Ramos (cell line): Measurements from ENCODE around the gene ASIC3.

ENCODE experiments used
- in situ Hi-C: fragments of 300-500 bp; cut with MboI; formaldehyde crosslinking; loops from one replicate; pipeline ENCODE4 v1.14.3; 2022; ENCODE audit warnings: low sequenced_read_pairs; ENCODE audit not compliant: unreplicated experiment

The ASIC3 gene

DNA sequence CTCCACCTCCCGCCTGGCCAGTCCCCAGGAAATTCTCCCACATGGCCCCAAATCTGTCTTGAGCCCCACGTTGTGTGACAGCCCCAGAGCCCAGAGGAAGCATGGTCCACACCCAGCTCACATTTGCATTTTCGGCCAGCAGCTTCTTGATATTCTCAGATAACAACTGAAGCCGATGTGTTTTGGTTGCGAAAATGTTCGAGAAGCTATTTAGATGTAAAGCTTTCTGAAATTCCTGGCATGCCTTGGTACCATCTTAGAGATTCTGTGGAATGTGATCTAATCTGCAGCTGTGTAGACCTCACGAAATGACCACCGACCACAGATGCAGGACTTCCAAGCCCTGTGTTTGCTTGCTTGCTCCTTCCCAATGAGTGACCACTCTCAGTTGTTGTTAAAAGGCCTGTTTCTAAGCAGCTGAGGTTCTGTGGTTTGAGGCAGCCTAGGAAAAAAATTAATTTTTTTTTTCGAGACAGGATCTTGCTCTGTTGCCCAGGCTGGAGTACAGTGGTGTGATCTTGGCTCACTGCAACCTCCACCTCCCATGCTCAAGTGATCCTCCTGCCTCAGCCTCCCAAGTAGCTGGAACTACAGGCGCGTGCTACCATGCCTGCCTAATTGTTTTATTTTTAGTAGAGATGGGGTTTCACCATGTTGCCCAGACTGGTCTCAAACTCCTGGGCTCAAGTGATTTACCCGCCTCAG lies 19.9 kb downstream of the ASIC3 start:
- in situ Hi-C loops = no loop called here

DNA sequence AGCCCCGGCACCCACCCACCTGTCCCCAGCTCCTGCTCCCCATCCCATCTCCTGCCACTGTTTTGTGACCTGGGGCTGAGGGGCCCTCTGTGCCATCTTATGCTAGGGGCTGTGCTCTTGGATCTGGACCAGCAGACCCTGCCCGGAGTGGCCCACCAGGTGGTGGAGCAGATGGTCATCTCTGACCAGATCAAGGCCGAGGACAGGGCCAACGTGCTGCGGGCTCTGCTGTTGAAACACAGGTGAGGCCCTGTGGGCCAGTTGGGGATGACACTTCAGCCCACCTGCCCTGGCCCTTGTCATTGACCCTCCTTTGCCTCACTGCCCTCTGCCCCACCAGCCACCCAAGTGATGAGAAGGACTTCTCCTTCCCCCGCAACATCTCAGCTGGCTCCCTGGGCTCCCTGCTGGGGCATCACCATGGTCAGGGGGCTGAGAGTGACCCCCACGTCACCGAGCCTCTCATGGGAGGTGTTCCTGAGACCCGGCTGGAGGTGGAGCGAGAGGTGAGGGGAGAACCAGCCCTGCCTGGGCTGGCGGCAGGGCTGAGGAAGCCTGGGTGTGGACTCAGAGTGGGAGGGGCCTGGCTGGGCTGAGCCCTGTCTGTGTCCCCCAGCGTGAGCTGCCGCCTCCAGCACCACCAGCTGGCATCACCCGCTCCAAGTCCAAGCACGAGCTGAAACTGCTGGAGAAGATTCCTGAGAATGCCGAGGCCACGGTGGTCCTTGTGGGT lies 21.7 kb downstream of the ASIC3 start:
- in situ Hi-C loops = no loop called here

DNA sequence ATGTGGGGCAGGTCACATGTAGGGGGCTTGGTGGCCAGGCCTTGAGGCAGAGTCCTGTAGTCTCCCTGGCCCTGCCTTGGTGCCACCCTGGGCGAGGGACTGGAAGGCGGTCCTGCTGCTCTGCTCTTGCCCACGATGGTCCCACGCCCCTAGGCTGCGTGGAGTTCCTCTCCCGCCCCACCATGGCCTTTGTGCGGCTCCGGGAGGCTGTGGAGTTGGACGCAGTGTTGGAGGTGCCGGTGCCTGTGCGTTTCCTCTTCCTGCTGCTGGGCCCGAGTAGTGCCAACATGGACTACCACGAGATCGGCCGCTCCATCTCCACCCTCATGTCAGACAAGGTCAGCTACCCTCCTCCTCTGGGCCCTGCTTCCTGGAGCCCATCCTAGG lies 22.2 kb downstream of the ASIC3 start:
- in situ Hi-C loops = no loop called here

DNA sequence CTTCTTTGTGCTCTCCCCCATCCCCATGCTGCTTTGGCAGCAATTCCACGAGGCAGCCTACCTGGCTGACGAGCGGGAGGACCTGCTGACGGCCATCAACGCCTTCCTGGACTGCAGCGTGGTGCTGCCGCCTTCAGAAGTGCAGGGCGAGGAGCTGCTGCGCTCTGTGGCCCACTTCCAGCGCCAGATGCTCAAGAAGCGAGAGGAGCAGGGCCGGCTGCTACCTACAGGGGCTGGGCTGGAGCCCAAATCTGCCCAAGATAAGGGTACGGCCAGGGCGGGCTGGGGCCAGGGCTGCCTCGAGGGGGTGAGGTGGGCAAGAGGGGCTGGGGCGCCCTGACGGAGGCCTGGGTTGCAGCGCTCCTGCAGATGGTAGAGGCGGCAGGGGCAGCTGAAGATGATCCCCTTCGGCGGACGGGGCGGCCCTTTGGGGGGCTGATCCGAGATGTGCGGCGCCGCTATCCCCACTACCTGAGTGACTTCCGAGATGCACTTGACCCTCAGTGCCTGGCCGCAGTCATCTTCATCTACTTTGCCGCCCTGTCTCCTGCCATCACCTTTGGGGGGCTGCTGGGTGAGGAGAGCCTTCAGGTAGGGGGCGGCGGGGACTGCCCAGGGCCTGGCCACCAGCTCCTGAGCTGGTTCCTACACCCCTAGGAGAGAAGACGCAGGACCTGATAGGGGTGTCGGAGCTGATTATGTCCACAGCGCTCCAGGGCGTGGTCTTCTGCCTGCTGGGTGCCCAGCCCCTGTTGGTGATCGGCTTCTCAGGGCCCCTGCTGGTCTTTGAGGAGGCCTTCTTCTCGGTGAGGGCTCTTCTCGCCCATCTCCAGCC lies 22.9 kb downstream of the ASIC3 start:
- in situ Hi-C loops = no loop called here

DNA sequence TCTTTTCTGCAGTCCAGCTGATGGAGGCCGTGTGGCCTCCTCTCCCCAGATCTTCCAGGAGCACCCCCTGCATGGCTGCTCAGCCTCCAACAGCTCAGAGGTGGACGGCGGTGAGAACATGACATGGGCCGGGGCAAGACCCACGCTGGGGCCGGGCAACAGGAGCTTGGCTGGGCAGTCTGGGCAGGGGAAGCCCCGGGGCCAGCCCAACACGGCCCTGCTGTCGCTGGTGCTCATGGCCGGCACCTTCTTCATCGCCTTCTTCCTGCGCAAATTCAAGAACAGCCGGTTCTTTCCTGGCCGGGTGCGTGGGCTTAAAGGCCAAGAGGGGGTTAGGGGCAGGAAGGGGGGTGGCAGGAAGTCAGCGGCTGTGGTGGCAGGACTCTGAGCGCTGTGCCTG lies 25.7 kb downstream of the ASIC3 start:
- in situ Hi-C loops = no loop called here

DNA sequence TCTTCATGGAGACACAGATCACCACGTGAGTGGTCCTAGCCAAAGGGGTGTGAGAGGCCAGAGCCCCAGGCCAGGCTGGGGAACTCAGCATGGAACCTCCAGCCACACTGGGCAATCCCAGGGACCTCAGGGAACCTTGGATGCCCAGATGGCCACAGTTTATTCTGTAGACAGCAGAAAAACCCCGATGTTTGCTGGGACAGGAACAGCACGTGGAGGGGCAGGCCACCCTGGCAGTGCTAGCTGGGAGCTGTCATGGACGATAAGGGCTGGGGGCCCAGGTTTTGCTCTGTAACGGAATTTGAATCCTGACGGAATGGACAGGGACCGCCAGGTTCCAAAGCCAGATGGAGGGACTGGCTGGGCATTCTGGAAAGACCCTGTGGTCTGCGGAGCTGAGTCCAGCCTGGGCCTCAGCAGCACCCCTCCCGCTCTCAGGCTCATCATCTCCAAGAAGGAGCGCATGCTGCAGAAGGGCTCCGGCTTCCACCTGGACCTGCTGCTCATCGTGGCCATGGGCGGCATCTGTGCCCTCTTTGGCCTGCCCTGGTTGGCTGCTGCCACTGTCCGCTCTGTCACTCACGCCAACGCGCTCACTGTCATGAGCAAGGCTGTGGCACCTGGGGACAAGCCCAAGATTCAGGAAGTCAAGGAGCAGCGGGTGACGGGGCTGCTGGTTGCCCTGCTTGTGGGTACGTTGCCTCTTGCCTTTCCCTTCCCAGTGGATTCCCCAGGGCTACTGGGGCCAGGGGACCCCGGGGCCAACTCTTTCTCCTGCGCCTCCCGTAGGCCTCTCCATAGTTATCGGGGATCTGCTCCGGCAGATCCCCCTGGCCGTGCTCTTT lies 26.7 kb downstream of the ASIC3 start:
- in situ Hi-C loops = no loop called here

DNA sequence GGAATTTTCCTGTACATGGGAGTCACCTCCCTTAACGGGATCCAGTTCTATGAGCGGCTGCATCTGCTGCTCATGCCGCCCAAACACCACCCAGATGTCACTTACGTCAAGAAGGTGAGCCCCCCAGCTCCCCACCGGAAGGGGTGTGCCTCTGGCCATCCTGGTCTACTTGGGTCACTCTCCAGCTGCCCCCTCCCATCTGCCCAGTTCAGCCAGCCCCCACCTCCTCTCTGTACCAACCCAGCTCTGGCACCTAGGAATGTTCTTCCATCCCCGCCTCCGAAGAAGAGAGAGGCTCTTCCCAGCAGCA lies 27.3 kb downstream of the ASIC3 start:
- in situ Hi-C loops = no loop called here

DNA sequence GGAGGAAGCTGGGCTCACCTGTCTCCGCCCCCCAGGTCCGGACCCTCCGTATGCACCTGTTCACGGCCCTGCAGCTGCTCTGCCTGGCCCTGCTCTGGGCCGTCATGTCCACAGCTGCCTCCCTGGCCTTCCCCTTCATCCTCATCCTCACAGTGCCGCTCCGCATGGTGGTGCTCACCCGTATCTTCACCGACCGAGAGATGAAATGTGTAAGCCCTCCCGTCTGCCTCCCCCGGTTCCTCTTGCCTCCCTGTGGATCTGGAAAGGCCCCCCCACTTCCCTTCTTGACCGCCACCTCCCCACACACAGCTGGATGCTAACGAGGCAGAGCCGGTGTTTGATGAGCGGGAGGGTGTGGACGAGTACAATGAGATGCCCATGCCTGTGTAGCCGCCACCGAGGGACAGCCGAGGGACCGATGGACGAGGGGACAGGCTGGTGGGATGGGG lies 27.7 kb downstream of the ASIC3 start:
- in situ Hi-C loops = no loop called here

DNA sequence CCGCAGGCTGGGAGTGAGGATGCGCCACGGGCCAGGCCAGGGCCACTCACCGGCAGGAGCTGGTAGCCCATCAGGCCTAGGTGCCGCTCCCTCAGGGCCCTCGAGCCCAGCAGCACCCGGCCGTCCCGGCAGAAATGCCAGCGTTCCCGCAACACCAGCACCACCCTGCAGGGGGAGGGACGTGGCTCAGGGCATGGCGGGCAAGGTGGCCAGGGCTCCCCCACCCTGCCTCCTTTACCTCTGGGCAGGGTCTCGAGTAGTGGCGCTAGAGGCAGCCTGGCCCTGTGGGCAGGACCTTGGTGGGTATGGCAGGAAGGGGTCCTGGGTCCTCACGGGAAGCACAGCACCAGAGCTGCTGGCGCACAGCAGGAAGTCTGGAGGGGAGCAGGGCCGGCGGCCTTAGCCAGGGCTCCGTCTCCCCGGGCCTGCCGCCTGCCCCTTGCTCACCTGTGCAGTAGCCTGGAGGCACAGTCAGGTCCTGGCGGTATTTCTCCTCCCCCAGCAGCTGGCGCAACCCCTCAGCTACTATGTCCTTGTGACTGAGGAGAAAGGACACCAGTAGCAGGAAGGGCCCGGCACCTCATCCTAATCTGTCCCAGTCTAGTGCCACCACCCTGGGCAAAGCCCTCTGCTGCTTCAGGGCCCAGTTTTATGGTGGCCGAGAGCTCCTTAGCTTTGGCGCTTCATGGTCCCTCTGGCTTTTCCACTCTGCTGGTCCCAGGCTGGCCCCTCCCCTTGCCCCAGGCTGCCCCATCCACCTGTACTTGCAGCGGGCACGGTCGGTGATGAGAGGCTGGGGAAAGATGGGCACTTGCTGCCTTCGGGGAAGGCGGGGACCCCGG lies 28.8 kb downstream of the ASIC3 start:
- in situ Hi-C loops = no loop called here

DNA sequence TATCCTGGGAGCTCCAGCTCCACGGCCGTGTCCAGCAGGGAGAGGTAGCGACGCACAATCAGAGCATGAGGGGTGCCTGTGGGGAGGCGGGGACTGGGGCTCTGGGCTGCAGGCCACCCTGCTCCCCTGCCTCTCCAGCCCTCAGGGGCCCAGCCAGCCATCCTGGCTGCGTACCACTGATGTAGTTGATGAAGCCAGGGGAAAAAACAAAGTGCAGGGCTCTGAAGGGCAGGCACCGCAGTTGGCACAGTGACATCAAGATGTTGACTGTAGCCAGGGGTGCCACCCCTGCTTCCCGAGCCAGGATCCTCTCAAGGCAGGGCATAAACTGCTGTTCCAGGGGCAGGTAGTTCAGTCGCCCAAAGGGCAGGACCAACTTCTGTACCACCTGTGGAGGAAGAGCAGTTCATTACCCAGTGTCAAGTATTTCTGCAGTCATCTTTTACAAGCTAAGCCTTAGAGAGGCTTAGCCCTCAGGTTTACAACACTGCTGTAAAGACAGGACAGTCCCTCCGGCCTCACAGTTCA lies 29.4 kb downstream of the ASIC3 start:
- in situ Hi-C loops = no loop called here

DNA sequence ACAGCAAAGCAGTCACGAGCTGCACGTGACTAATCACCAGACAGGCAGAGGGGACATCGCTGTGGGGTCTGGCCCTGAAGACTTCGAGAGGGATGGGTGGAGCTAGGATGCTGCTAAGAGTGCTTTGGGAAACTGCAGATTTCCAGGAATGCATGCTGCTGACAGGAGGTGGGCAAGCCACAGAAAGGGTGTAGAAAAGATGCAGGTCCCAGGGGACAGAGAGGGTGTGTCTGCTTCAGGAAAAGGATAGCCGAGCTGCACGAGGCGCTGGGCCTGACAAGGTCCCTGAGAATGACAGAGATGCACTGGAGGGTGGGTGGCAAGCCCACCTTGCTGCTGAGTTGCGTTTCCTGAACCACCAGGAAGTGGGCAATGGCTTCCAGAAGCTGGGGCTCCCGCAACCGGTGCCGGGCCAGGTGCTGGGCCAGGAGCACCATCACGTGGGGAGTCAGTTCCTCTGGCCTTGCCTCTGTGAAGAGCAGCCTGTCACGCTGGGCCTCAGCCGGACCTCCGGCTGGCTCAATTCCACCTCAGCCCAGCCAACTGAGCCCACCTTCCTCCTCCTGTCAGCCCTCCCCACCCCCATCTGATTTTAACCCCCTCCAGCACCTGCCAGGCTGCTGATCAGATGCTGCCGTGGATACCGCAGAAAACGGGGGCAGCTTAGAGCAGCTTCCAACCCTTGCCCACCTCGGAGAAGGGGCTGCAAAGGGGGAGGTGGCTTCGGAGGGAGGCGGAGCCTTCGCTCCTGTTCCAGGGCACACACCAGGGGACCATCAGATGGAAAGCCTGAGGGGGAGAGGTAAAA lies 30.1 kb downstream of the ASIC3 start:
- in situ Hi-C loops = no loop called here

DNA sequence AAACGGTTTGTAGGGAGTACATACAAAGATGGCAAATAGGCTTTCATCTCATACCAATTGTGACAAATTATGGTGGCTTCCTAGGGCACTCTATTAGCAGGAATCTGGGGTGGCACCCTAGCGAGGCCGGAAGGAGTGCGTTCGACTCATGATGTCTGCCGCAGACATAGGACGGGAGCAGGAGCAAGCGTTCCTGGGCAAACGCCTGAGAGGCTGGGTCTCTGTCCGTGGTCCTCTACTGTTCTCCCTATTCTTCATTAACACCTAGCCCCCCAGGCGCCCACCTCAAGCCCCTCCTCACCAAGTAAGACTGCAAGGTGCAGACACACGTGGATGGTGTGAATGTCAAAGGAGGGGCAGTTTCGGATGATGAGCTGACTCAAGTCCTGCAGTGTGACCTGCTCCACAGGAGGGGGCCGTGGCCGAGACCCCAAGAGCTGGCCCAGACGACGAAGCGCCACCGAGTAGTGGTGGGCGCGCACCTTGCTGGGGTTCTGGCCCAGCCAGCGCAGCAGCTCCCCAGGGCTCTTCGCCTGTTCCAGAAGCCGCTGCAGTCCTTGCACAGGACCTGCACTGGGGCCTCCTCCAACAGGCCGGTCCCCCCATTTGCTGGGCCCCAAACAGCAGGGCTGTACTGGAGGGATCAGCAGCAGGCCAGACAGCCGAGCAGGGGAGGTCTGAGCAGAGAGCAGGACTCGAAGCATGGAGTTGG lies 31.0 kb downstream of the ASIC3 start:
- in situ Hi-C loops = no loop called here

DNA sequence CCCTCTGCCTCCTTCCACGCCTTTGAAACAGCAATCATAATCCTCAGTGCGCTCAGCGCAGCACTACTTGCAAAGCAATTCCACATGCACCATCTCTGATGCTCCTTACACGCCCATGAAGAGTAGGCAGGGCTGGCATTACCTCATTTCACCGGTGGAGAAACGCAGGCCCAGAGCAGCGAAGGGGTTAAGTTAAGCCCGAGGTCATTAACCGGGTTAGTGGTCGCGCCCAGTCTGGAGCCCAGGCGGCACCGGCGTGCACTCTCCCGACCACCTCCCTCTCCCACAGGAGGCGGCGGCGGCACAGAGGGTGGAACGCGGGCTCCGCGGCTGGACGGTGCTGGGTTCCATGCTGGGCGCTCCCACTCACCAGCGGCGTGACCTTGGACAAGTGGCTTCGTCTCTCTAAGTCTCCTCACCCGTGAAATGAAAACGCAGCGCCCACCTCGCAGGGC lies 31.8 kb downstream of the ASIC3 start:
- in situ Hi-C loops = no loop called here

DNA sequence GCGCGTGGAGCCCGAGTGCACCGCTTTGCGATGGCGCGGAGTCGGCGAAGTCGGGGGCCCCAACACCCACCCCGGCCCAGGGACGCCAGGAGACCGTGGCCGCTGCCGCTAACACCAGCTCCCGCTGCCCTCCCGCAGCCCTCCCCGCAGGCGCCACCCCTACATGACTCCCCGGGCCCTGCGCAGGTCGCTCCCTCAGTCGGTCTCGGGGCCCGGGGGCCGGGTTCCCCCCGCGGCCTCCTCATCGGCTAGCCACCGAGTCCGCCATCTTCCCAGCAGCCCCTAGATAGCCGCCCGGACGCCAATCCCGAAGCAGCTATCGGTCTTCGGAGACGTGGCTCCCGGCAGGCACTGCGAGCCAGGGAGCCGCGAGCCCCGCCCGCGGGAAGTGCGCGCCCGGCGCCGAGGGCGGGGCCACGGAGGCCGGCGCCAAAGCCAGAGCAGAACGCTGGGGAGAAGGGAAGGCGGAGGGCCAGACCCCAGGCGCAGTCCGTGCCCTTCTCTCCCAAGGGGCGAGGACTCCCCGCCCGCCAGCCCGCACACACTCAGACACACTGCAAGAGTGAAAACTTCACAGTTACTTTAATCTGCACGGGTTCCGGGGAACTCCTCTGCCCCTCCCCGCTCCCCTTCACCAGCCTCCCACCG lies 32.3 kb downstream of the ASIC3 start, which contains the start of gene FASTK:
FASTK (minus strand) TSS at position 288 of the 648 bp plus-strand sequence; CDS start at position 245, 43 bp downstream.
- in situ Hi-C loops = no loop called here

DNA sequence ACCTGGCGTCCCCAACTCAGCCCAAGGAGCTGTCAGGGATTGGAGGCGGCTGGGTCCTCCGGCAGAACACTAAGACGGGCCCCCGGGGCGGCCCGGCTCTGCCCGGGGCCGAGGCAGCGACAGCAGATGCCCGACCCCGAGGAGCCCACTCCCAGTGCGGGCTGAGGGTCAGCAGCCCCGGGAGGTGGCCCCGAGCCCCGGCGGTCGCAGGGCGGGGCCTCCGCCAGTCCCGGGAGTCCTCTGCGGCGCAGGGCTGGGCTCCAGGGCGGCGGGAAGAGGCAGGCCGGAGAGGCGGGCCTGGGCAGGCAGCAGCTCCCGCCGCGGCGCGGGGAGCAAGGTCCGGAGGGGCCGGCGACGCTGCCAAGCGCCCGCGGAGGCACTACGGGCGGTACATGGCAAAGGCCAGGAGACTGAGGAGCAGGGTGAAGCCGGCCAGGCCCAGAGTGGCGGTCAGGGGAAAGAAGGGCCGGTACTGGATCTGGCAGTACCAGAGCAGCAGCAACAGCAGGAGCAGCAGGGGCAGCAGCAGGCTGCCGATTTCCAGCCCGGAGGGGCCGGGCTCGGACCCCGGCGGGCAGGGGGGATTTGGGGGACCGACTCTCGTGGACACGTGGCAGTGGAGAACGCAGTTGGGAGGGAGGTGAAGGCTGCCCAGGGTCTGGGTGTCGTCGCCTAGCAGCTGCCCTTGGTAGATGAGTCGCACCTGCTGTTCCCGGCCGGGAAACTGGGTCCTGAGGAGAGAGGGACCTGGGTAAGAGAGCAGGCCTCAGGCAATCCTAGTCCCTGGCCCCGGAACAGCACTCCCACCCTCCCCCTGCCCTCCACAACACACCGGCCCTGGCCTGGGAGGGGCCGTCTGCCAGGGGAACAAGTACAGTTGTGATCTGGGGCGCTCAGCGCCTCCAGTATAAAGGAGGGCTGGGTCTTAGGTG lies 33.1 kb downstream of the ASIC3 start:
- in situ Hi-C loops = no loop called here
